Neutrophil (primary cell): ENCODE measurements around the gene SUPT3H.

Source experiments
- H3K27ac ChIP-seq: fragments of 200-600 bp; sonication (generic); 2 replicates; pipeline ENCODE4 v1.5.1; 2016; ENCODE audit warnings: mild to moderate bottlenecking, moderate library complexity
- H3K27me3 ChIP-seq: fragments of 200-600 bp; sonication (generic); 2 replicates; pipeline ENCODE4 v1.6.0; 2016; ENCODE audit warnings: mild to moderate bottlenecking
- H3K36me3 ChIP-seq: fragments of 200-600 bp; sonication (generic); 2 replicates; pipeline ENCODE4 v1.5.1; 2017
- H3K4me1 ChIP-seq, 2 experiments: fragments of 200-600 bp in 1 of 2; sonication (generic) in 1 of 2; 1 replicate in 1 of 2; 2 replicates in 1 of 2; pipeline versions ENCODE4 v1.5.1 to v1.6.1; 2013 to 2016; ENCODE audit warnings: low read depth in 1 of 2, low read length in 1 of 2, mild to moderate bottlenecking in 1 of 2, moderate library complexity in 1 of 2; ENCODE audit not compliant: control insufficient read depth in 1 of 2, insufficient read depth in 1 of 2
- H3K4me3 ChIP-seq, 2 experiments: fragments of 200-600 bp in 1 of 2; sonication (generic) in 1 of 2; 1 replicate in 1 of 2; 2 replicates in 1 of 2; pipeline ENCODE4 v1.5.1; 2013 to 2016; ENCODE audit warnings: low read depth in 1 of 2, low read length in 1 of 2, mild to moderate bottlenecking in 1 of 2, moderate library complexity in 1 of 2
- H3K9me3 ChIP-seq: fragments of 200-600 bp; sonication (generic); 2 replicates; pipeline ENCODE4 v1.5.1; 2016
- CTCF ChIP-seq: fragments of 200-600 bp; sonication (generic); IDR thresholded peaks from 2 replicates; pipeline ENCODE4 v1.5.1; 2016; ENCODE audit warnings: antibody characterized with exemption

The SUPT3H gene

GRCh38 chr6:44959651-44960050, 418.1 kb downstream of the SUPT3H start:
- H3K27ac ChIP-seq, result no peak overlapping the region
- H3K4me1 ChIP-seq, result no peaks in the 10 kb centered on the region
- no peaks in the 10 kb centered on the region for H3K36me3 ChIP-seq
- H3K27me3 ChIP-seq, result no peaks in the 10 kb centered on the region
- TF ChIP-seq CTCF, result no peak
- H3K4me3 ChIP-seq, result no peak overlapping the region
- H3K9me3 ChIP-seq, result no peaks in the 10 kb centered on the region

GRCh38 chr6:44957156-44957555, 420.6 kb downstream of the SUPT3H start:
- Histone ChIP-seq H3K27me3 (no peaks in the 10 kb centered on the region), H3K4me3 (no peak overlapping the region), H3K9me3 (no peaks in the 10 kb centered on the region), H3K4me1 (no peaks in the 10 kb centered on the region), H3K36me3 (no peaks in the 10 kb centered on the region), H3K27ac (no peak overlapping the region)
- TF ChIP-seq CTCF, result no peak

- Histone ChIP-seq H3K27ac (no peak overlapping the region), H3K36me3 (no peaks in the 10 kb centered on the region), H3K4me3 (no peak overlapping the region), H3K9me3 (no peaks in the 10 kb centered on the region), H3K27me3 (no peaks in the 10 kb centered on the region), H3K4me1 (no peaks in the 10 kb centered on the region)
- no peak for TF ChIP-seq CTCF
Observed at GRCh38 chr6:44956396-44956795, 421.3 kb downstream of the SUPT3H start.

- Histone ChIP-seq H3K4me1 (no peaks in the 10 kb centered on the region), H3K27me3 (no peaks in the 10 kb centered on the region), H3K9me3 (no peaks in the 10 kb centered on the region), H3K27ac (no peak overlapping the region), H3K36me3 (no peaks in the 10 kb centered on the region), H3K4me3 (no peak overlapping the region)
- no peak for TF ChIP-seq CTCF
Observed at GRCh38 chr6:44955145-44955544, 422.6 kb downstream of the SUPT3H start.

- TF ChIP-seq CTCF, result no peak
- no peaks in the 10 kb centered on the region for H3K36me3 ChIP-seq
- H3K9me3 ChIP-seq, result no peaks in the 10 kb centered on the region
- no peak overlapping the region for H3K4me3 ChIP-seq
- no peaks in the 10 kb centered on the region for H3K27me3 ChIP-seq
- no peak overlapping the region for H3K27ac ChIP-seq
- H3K4me1 ChIP-seq, result no peaks in the 10 kb centered on the region
Observed at GRCh38 chr6:44954281-44954680, 423.5 kb downstream of the SUPT3H start.

- TF ChIP-seq CTCF, result no peak
- Histone ChIP-seq H3K9me3 (no peaks in the 10 kb centered on the region), H3K4me3 (no peak overlapping the region), H3K27ac (no peak overlapping the region), H3K4me1 (no peaks in the 10 kb centered on the region), H3K27me3 (no peaks in the 10 kb centered on the region), H3K36me3 (no peaks in the 10 kb centered on the region)
Observed at GRCh38 chr6:44951253-44951747, 426.4 kb downstream of the SUPT3H start.
